KMS-11 (cell line): ENCODE measurements around the gene DDX1.

Source experiments
- H2AFZ ChIP-seq: fragments of 200-600 bp; sonication (generic); 2 replicates; pipeline ENCODE4 v1.6.1; 2016; ENCODE audit warnings: antibody characterized with exemption, mixed run types, low read depth
- H3K27ac ChIP-seq: fragments of 200-600 bp; sonication (generic); 2 replicates; pipeline ENCODE4 v1.6.1; 2016; ENCODE audit warnings: mild to moderate bottlenecking, mixed run types
- H3K27me3 ChIP-seq: fragments of 200-600 bp; sonication (generic); 2 replicates; pipeline ENCODE4 v1.6.1; 2017; ENCODE audit warnings: mild to moderate bottlenecking, low read depth, mixed run types, moderate library complexity; ENCODE audit not compliant: insufficient read depth
- H3K36me3 ChIP-seq: fragments of 200-600 bp; sonication (generic); 2 replicates; pipeline ENCODE4 v1.6.1; 2017; ENCODE audit warnings: mild to moderate bottlenecking, mixed run types; ENCODE audit not compliant: insufficient read depth
- H3K4me1 ChIP-seq: fragments of 200-600 bp; sonication (generic); 2 replicates; pipeline ENCODE4 v1.6.1; 2016; ENCODE audit warnings: mild to moderate bottlenecking, low read depth, mixed run types; ENCODE audit not compliant: poor library complexity, severe bottlenecking
- H3K4me2 ChIP-seq: fragments of 200-600 bp; sonication (generic); 2 replicates; pipeline ENCODE4 v1.7.0; 2016; ENCODE audit warnings: mild to moderate bottlenecking, mixed run types
- H3K4me3 ChIP-seq: fragments of 200-600 bp; sonication (generic); IDR thresholded peaks from 2 replicates; pipeline ENCODE4 v1.6.1; 2017; ENCODE audit warnings: low read depth, low read length, mixed read lengths; ENCODE audit not compliant: insufficient read depth
- H3K79me2 ChIP-seq: fragments of 200-600 bp; sonication (generic); 2 replicates; pipeline ENCODE4 v1.6.1; 2016; ENCODE audit warnings: low read depth, mixed run types; ENCODE audit not compliant: insufficient read depth
- H3K9ac ChIP-seq: fragments of 200-600 bp; sonication (generic); 2 replicates; pipeline ENCODE4 v1.6.1; 2016; ENCODE audit warnings: mild to moderate bottlenecking, mixed run types
- H4K20me1 ChIP-seq: fragments of 200-600 bp; sonication (generic); 2 replicates; pipeline ENCODE4 v1.6.1; 2016; ENCODE audit warnings: mild to moderate bottlenecking, mixed run types; ENCODE audit not compliant: insufficient read depth
- TF ChIP-seq, protein P1 (sequence below): fragments of 200-600 bp; sonication (generic); conservative IDR thresholded peaks from 2 replicates; pipeline ENCODE4 v1.6.1; 2017; ENCODE audit warnings: low read depth, mild to moderate bottlenecking, antibody characterized with exemption, low read length, moderate library complexity, mixed read lengths

Gene DDX1

GRCh38 chr2:15648593-15649525, 57.2 kb downstream of the DDX1 start:
- H2AFZ ChIP-seq, result no peak overlapping the region
- H3K36me3 ChIP-seq, result no peaks in the 10 kb centered on the region
- no peak overlapping the region for H3K4me3 ChIP-seq
- no peaks in the 10 kb centered on the region for H3K27me3 ChIP-seq
- H3K4me2 ChIP-seq, result no peak overlapping the region
- no peaks in the 10 kb centered on the region for H3K4me1 ChIP-seq
- H4K20me1 ChIP-seq, result no peaks in the 10 kb centered on the region
- TF ChIP-seq, protein P1, sequence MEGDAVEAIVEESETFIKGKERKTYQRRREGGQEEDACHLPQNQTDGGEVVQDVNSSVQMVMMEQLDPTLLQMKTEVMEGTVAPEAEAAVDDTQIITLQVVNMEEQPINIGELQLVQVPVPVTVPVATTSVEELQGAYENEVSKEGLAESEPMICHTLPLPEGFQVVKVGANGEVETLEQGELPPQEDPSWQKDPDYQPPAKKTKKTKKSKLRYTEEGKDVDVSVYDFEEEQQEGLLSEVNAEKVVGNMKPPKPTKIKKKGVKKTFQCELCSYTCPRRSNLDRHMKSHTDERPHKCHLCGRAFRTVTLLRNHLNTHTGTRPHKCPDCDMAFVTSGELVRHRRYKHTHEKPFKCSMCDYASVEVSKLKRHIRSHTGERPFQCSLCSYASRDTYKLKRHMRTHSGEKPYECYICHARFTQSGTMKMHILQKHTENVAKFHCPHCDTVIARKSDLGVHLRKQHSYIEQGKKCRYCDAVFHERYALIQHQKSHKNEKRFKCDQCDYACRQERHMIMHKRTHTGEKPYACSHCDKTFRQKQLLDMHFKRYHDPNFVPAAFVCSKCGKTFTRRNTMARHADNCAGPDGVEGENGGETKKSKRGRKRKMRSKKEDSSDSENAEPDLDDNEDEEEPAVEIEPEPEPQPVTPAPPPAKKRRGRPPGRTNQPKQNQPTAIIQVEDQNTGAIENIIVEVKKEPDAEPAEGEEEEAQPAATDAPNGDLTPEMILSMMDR, result no peak
- no peak overlapping the region for H3K27ac ChIP-seq
- no peak overlapping the region for H3K9ac ChIP-seq
- no peaks in the 10 kb centered on the region for H3K79me2 ChIP-seq

DNA sequence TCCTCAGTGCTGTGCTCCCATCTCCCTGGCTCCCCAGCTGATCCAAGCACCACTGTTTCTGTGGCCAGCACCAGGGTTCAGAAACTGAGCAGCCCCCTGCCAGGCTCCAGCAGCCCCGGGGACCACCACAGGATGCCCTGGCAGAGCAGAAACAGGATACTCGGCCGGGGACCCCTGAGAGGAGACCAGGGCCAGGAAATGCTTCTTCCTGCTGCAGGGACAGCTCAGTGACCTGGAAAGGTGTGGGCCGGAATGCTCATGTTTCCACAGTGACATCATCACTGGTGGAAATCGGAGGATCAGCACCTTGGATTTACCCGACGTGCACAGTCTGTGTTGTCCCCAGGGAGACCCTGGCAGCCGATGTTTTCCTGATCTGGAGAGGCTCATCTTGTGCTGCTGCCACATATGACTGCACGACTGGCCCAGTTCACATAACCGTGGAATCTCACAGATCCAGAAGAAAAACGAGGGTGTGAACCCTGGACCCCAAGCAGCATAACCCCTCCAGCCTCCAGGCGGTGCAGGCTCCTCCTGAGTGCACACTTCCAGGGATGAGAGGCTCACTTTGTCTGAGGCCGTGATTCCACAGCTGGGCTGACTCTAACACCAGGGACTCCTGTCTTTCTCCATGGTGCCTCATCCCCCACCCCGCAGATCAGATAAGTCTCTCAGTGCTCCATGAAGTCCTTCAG, 58.0 kb downstream of the DDX1 start:
- no peak overlapping the region for H3K4me3 ChIP-seq
- H3K79me2 ChIP-seq, result no peaks in the 10 kb centered on the region
- H3K36me3 ChIP-seq, result no peaks in the 10 kb centered on the region
- no peak overlapping the region for H3K4me2 ChIP-seq
- TF ChIP-seq, protein P1, result no peak
- H3K4me1 ChIP-seq, result no peaks in the 10 kb centered on the region
- H4K20me1 ChIP-seq, result no peaks in the 10 kb centered on the region
- no peak overlapping the region for H3K27ac ChIP-seq
- no peak overlapping the region for H2AFZ ChIP-seq
- no peaks in the 10 kb centered on the region for H3K27me3 ChIP-seq
- H3K9ac ChIP-seq, result no peak overlapping the region

- Histone ChIP-seq H3K27me3 (no peaks in the 10 kb centered on the region), H3K4me3 (no peak overlapping the region), H3K27ac (no peak overlapping the region), H3K4me1 (no peaks in the 10 kb centered on the region), H2AFZ (no peak overlapping the region), H3K79me2 (no peaks in the 10 kb centered on the region), H3K9ac (no peak overlapping the region), H3K4me2 (no peak overlapping the region), H3K36me3 (no peaks in the 10 kb centered on the region), H4K20me1 (no peaks in the 10 kb centered on the region)
- TF ChIP-seq, protein P1, result no peak
Observed at GRCh38 chr2:15650616-15651366, 59.1 kb downstream of the DDX1 start.

GRCh38 chr2:15651367-15651727, 59.7 kb downstream of the DDX1 start:
- no peaks in the 10 kb centered on the region for H3K27me3 ChIP-seq
- H3K4me2 ChIP-seq, result no peak overlapping the region
- H3K79me2 ChIP-seq, result no peaks in the 10 kb centered on the region
- no peak overlapping the region for H2AFZ ChIP-seq
- no peak overlapping the region for H3K27ac ChIP-seq
- H3K36me3 ChIP-seq, result no peaks in the 10 kb centered on the region
- H4K20me1 ChIP-seq, result no peaks in the 10 kb centered on the region
- TF ChIP-seq, protein P1, result no peak
- no peaks in the 10 kb centered on the region for H3K4me1 ChIP-seq
- no peak overlapping the region for H3K9ac ChIP-seq
- H3K4me3 ChIP-seq, result no peak overlapping the region
